Stromal cell of bone marrow (primary cell): ENCODE measurements around the gene ALX3.
"Not testable (repeated sequence)": the region's sequence is repeated elsewhere in the genome, so short reads cannot be mapped to it uniquely, and the experiment has no call there.

Source experiments
- DNase-seq: peaks from one replicate; pipeline ENCODE4 v3.0.0-alpha.2; 2012; ENCODE audit warnings: low read depth

ALX3 gene

DNA sequence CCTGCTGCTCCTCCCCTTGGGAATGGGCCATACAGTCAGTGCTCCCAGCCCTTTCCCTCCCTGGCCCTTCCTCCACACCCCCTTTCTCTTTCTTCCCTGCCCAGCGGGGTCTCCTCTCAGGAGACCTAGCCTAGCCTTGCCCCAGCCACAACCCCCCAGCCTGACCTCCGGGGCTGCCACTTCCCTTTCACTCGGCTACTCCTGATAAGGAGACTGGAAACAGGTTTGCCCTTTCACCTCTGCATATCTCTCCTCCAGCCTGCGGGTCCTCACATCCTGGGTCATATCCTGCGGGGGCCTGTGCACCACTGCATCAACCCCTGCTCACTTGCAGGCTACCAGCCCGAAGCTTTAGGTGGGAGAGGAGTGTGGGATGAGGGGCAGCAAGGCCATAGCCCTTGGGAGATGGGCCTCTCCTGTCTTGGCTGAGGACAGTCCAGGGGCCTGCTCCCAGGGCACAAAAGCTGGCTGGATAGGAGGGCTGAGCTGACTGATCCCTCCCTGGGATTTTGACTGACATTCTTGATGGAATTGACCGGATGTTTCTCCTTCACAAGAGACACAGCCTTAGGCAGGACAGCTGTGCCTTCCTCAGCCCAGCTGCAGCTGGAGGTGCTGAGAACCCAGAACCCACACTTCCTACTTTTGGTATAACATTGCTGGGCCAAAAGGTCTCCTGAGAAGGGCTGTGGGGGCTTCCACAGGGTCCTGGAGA lies 19.2 kb upstream of the ALX3 start:
- DNase-seq, result no peak

- DNase-seq, result no peak
Measured at GRCh38 chr1:110088739-110089316, 18.4 kb upstream of the ALX3 start.

DNA sequence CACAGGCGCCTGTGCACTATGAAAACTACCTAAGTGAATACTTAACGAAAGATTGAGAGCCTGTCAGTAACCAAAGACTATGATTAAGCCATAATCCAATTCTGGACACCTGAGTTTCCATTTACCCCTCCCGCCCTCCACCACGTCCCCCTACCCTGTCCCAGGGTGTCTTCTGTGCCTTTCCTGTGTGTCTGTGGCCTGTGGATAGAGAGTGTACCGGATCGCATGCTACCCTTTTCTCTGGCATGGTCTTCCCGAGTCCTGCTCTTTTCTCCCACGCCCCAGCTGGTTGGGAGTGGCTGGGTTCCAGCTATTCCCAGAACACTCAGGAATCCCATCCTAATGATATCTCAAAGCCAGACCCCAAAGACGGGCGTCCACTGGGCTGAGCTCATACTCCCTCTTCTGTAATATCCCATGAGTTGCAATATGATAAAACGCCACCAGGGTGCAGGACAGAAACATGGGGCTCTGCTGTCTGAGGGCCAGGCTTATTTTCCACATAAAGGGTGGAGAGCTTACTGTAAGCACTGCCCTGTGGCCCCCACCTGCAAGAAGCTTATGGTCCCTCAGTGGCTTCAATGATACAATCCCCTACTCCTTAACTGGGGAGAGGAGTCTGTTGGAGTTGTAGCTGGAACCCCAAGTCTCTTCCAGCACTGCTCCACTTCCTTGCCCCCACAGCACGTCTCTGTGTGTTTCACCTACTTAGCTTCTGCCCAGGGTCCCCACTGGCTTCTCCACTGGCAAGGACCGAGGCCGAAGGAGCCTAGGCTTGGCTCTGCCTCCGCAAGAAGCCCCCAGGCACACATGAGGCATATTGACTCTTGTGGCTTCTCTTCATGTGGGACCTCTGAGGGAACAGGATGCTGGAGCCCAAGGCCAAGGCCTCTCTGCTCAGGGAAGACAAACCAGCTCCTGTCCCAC lies 17.6 kb upstream of the ALX3 start:
- DNase-seq, result peak; percentile 39

GRCh38 chr1:110086961-110087360 lies 16.5 kb upstream of the ALX3 start:
- DNase-seq, result no peak

DNA sequence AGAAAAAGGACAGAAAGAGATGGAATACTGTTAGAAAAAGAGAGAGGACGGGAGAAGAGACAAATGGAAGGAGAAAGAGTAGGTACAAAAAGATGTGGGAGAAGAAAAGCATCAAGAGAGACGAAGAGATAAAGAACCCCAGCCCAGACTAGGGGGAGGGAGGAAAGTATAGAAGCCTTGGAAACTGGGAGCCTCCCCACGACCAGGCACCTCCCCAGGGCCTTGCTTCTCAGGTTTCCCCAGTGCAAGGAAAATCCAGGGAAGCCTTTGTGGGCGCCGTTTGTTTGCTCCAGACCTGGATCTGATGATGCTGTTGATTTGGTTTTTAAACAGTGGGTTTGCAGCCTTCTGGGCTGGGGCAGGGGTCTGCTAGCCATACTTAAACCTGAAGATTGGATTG lies 15.2 kb upstream of the ALX3 start:
- DNase-seq, result no peak

DNA sequence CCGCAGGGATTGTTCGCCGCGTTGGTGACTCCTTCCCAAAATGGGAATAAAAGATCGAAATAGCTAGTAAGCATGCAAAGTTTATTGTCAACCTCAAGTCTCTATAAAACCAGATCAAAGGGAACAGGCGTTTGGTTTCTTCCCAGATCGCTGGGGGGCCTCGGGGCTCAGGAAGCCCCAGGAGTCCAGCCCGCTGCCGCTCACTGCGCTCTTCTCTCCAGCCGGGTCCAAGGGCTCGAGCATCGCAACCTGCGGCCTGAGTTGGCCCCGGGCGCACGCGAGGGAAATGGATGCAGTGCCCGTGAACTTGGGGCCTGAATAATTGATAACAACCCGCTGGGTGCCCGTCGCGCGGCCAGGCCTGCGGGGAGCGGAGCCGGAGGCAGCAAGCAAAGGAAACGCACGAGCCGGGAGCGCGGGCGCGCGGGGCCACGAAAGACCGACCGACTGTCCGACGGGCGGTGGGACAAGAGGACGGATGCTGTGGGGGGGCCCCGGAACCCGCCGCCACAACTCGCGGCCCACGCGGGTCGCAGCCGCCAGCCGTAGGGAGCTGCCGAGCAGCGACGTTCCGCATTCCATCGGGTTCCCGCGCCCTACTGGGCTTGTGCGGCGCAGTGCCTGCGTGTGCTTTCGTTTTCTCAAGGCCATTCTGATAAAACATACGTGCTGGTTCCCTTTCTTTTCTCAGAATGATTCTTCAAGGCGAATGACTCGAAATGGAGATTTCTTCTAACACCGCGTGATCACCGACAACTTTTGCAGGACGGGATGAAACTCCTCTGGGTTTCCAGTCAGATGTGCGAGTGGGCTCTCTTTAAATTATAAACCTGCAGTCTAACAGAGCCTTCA lies 14.0 kb upstream of the ALX3 start:
- DNase-seq, result peak; percentile 21

GRCh38 chr1:110083866-110084226 lies 13.4 kb upstream of the ALX3 start:
- no peak for DNase-seq

DNA sequence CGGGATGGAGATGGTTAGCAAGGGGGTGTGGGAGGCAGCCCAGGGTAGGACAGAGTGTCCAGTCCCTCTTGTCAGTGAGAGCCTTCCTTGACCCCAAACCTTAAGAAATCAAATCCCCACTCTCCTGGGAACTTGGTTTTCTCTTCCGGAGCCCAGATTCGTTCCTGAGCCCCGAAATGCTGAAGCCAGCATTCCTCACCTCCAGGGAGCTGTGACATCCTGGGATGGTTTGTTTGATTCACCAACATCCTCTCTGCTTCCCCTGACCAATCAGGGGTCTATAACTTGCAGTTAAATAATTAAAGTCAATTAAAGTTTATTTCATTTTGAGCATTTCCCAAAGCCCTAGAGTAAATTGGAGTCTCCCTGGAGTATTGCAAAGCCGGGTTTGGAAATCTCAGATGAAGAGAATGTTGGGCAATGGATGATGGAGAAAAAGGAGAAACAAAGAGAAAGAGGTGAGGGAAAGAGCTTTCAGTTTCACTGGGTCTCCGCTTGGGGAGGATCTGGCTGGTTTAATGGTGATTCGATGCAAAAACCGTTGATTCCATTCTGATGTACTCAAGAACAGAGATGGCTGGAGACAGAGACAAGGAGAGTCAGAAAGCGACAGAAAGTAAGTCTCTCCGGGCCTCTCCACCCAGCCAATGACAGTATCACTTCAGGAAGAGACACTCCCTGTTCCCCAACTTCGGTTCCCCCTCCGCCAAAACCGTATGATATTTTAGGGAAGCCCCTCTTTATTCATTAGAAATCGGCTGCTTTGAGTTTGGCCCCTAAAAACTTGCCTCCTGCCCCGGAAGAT lies 12.8 kb upstream of the ALX3 start:
- DNase-seq, result no peak

DNA sequence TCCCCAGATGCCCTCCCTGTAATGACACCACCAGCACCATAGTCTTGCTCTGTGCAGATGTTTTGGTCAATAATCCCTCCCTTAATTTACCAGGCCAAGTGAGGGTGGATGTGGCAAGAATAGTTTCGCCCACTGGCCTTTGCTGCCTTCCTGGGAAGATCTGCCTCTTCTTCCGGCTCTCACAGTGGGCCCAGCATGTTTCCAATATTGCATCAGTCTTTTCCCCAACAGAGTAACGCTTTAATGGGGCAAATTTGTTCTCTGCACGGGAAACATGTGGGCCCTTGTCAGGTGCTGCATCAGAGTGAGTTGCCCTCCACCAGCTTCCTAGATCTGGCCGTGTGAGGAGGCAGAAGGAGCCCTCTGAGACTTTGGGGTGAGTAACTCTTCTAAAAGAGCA lies 12.0 kb upstream of the ALX3 start:
- DNase-seq, result no peak

- DNase-seq, result no peak
Measured at GRCh38 chr1:110081061-110081460, 10.6 kb upstream of the ALX3 start.

DNA sequence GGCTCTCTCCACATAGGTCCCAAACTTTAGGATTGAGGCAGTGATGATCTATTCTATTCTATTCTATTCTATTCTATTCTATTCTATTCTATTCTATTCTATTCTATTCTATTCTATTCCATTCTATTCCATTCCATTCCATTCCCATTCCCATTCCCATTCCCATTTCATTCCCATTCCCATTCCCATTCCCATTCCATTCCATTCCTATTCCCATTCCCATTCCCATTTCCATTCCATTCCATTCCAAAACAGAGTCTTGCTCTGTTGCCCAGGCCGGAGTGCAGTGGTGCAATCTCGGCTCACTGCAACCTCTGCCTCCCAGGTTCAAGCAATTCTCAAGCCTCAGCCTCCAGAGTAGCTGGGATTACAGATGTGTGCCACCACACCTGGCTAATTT lies 9.5 kb upstream of the ALX3 start:
- DNase-seq, result not testable (repeated sequence)

DNA sequence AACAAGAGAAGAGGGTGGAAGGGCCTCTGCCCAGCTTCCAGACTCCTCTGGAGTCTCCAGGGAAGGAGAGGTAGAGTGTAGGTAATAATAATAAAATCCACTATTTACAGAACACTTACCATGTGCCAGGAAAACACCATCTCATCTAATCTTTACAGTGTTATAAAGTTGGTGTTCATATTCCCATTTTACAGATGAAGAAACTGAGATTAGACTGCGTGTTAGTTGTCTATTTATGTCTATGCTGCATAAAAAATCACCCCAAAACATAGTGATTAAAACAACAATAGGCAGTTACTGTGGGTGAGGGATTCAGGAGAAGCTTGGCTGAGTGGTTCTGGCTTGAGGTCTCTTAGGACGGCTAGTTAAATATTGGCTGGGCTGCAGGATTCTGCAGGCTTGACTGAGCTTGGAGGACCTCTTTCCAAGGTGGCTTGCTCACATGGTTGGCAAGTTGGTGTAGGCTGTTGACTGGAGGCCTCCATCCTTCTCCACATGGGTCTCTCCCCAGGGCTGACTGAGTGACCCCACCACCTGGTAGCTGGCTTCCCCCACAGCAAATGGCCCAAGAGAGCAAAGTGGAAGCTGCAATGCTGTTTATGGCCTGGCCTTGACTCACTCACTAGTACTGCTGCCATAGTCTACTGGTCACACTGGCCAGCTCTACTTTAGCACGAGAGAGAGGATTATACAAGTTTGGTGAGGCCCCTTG lies 6.5 kb upstream of the ALX3 start:
- no peak for DNase-seq

- no peak for DNase-seq
Measured at GRCh38 chr1:110074166-110074565, 3.7 kb upstream of the ALX3 start.

GRCh38 chr1:110070282-110070669 lies 196 bp downstream of the ALX3 start:
- DNase-seq, result no peak

GRCh38 chr1:110069404-110070281 lies 829 bp downstream of the ALX3 start:
- no peak for DNase-seq

DNA sequence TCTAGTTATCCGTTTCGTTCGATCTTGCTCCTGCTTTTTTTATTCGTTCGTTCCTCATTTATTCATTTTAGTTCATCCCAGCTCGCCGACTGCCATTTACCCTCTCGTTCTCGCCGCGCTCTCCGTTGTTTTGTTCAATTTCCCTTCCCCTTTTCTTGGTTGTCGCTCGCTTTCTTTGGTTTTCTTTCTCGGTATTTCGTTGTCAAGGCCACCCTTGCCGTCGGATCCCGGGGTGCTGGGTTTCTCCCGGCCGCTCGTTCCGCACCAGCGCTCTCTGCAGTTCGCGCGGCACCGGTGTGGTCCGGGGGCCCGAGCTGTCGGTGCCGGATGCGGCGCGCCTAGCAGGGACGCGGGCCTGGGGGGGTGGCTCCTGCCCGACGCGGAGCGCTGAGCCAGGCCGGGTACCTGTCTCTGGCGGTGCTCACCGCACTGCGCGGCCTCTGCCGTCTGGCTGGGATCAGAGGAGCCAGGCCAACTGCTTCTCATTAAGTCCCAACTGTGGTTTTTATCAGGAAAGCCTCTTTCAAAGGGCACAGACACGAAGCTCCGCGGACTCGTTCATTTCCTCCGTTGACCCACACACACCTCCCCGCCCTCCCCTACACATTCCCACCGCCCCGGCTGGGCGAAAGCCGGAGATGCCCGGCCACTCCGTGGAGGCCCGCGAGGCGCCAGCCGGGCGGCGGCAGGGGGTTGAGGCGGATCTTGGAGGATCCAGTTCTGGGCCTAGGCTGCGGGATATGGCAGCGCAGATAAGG lies 1.6 kb downstream of the ALX3 start:
- DNase-seq, result no peak

- DNase-seq, result no peak
Measured at GRCh38 chr1:110067893-110068645, 2.4 kb downstream of the ALX3 start.

DNA sequence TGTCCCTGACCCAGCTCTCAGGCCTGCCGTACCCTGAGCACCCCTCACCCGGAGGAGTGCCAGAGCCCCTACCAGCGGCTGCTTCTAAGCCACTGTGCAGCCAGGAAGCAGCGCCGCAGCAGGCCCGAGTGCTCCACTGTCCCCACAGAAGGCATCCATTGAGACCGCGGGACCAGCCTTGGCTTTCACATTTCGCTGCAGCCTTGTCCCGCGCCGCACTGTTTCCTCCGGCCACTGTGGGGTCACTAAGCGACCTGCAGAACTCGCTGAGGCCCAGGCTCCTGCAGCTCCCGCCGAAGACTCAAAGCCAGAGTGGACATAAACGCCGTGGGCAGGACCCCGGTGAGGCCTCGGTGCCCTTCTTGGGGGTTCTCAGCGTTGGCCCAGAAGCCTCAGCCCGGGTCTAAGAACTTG lies 3.0 kb downstream of the ALX3 start:
- DNase-seq, result no peak
